Measurements from ENCODE around the gene CCDC40. TPM values are rescaled to one million over a fixed set of nuclear protein-coding genes. Genes with fewer than 3 reads are reported as not detected.
A peak's percentile ranks its signal among the peaks of the same experiment; 100 is the strongest.

CCDC40 gene
- total RNA-seq, 1 donor, result 8.3 TPM

DNA sequence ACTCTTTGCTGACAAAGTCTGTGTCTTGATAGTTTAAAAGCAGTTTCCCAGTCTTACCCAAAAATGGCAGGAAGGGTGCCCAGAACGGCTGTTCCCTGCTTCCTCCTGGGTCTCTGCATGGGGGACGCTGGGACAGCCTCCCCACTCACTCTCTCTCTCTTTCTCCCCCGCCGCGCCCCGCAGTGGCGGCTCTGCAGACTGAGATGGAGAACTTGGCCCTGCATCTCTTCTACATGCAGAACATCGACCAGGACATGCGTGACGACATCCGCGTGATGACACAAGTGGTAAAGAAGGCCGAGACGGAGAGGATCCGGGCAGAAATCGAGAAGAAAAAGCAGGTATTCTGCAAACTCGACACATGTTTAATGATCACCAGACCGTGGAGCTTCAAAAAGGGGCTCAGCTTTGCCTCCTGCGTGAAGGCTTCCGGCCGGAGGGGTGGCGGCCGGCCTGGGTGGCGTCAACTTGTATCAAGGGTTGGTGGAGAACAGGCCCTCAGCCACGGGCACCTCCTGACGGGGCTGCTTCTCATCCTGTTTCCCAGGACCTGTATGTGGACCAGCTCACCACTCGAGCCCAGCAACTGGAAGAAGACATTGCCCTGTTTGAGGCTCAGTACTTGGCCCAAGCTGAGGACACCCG, 22.0 kb downstream of the CCDC40 start:
- Histone ChIP-seq H3K4me2 (ENCODE audit: insufficient read depth, low read length) (no peak overlapping the region), H3K27ac (ENCODE audit: low read depth, low read length) (no peak overlapping the region), H3K79me2 (ENCODE audit: insufficient read depth, low read length) (no peaks in the 10 kb centered on the region), H3K36me3 (ENCODE audit: insufficient read depth, low read length) (no peaks in the 10 kb centered on the region), H3K9me3 (ENCODE audit: low read depth, low read length) (no peaks in the 10 kb centered on the region), H3K4me1 (ENCODE audit: insufficient read depth, low read length) (no peaks in the 10 kb centered on the region), H4K20me1 (ENCODE audit: insufficient read depth, low read length) (no peaks in the 10 kb centered on the region), H3K27me3 (ENCODE audit: insufficient read depth, low read length) (no peaks in the 10 kb centered on the region), H3K4me3 (ENCODE audit: insufficient read depth, low read length) (no peak overlapping the region), H2AFZ (ENCODE audit: low read length) (no peak overlapping the region)
- TF ChIP-seq, protein P1, sequence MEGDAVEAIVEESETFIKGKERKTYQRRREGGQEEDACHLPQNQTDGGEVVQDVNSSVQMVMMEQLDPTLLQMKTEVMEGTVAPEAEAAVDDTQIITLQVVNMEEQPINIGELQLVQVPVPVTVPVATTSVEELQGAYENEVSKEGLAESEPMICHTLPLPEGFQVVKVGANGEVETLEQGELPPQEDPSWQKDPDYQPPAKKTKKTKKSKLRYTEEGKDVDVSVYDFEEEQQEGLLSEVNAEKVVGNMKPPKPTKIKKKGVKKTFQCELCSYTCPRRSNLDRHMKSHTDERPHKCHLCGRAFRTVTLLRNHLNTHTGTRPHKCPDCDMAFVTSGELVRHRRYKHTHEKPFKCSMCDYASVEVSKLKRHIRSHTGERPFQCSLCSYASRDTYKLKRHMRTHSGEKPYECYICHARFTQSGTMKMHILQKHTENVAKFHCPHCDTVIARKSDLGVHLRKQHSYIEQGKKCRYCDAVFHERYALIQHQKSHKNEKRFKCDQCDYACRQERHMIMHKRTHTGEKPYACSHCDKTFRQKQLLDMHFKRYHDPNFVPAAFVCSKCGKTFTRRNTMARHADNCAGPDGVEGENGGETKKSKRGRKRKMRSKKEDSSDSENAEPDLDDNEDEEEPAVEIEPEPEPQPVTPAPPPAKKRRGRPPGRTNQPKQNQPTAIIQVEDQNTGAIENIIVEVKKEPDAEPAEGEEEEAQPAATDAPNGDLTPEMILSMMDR (IDR thresholded peaks at IDR 0.05; ENCODE audit: extremely low read depth, low read depth, low read length), result no peak
- DNase-seq (ENCODE audit: insufficient read length, low spot score, missing footprints), result peak; percentile 35

DNA sequence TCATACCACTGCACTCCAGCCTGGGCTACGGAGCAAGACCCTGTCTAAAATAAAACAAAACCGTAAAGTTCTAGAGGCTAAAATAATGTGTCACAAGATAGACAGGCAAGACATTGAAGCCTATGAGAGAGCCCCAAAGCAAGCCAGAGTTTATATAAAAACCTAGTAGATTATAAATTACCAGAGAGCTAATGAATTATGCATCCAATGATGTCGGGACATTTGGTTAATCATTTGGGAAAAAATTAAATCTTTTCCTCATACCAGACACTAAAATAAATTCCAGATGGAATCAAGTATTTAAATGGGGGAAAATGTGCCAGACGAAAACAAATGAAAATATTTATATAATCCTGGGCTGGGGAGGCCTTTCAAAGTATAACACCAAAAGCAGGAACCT, 24.2 kb downstream of the CCDC40 start:
- Histone ChIP-seq H3K4me2 (ENCODE audit: insufficient read depth, low read length) (no peak overlapping the region), H3K36me3 (ENCODE audit: insufficient read depth, low read length) (no peaks in the 10 kb centered on the region), H3K4me3 (ENCODE audit: insufficient read depth, low read length) (no peak overlapping the region), H3K4me1 (ENCODE audit: insufficient read depth, low read length) (no peaks in the 10 kb centered on the region), H4K20me1 (ENCODE audit: insufficient read depth, low read length) (no peaks in the 10 kb centered on the region), H3K27ac (ENCODE audit: low read depth, low read length) (no peak overlapping the region), H3K79me2 (ENCODE audit: insufficient read depth, low read length) (no peaks in the 10 kb centered on the region), H3K9me3 (ENCODE audit: low read depth, low read length) (no peaks in the 10 kb centered on the region), H2AFZ (ENCODE audit: low read length) (no peak overlapping the region), H3K27me3 (ENCODE audit: insufficient read depth, low read length) (no peaks in the 10 kb centered on the region)
- TF ChIP-seq, protein P1 (IDR thresholded peaks at IDR 0.05; ENCODE audit: extremely low read depth, low read depth, low read length), result no peak
- no peak for DNase-seq (ENCODE audit: insufficient read length, low spot score, missing footprints)

DNA sequence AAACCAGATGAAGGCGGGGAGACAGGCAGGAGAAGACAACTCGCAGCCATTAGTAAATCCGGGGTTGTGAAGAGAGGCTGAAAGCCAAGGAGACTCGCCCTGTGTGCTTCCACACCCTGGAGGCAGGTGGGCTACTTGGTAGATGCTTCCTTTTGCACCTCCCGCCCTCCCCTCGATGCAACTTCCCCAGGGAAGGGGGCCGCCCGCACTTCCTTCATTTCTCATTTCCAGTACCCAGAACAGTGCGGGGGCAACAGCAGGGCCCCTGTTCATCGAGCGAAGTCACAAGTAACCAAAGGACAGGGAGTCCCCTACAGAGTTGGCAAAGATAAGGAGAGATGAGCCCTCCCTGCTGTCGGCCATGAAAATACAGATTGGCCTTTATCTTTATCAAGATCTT, 25.0 kb downstream of the CCDC40 start:
- H2AFZ ChIP-seq (ENCODE audit: low read length), result no peak overlapping the region
- H3K36me3 ChIP-seq (ENCODE audit: insufficient read depth, low read length), result no peaks in the 10 kb centered on the region
- peak; percentile 9 for DNase-seq (ENCODE audit: insufficient read length, low spot score, missing footprints)
- H3K9me3 ChIP-seq (ENCODE audit: low read depth, low read length), result no peaks in the 10 kb centered on the region
- H3K4me1 ChIP-seq (ENCODE audit: insufficient read depth, low read length), result no peaks in the 10 kb centered on the region
- H3K4me2 ChIP-seq (ENCODE audit: insufficient read depth, low read length), result no peak overlapping the region
- no peaks in the 10 kb centered on the region for H4K20me1 ChIP-seq (ENCODE audit: insufficient read depth, low read length)
- TF ChIP-seq, protein P1 (IDR thresholded peaks at IDR 0.05; ENCODE audit: extremely low read depth, low read depth, low read length), result no peak
- no peaks in the 10 kb centered on the region for H3K27me3 ChIP-seq (ENCODE audit: insufficient read depth, low read length)
- no peak overlapping the region for H3K27ac ChIP-seq (ENCODE audit: low read depth, low read length)
- H3K79me2 ChIP-seq (ENCODE audit: insufficient read depth, low read length), result no peaks in the 10 kb centered on the region
- no peak overlapping the region for H3K4me3 ChIP-seq (ENCODE audit: insufficient read depth, low read length)

DNA sequence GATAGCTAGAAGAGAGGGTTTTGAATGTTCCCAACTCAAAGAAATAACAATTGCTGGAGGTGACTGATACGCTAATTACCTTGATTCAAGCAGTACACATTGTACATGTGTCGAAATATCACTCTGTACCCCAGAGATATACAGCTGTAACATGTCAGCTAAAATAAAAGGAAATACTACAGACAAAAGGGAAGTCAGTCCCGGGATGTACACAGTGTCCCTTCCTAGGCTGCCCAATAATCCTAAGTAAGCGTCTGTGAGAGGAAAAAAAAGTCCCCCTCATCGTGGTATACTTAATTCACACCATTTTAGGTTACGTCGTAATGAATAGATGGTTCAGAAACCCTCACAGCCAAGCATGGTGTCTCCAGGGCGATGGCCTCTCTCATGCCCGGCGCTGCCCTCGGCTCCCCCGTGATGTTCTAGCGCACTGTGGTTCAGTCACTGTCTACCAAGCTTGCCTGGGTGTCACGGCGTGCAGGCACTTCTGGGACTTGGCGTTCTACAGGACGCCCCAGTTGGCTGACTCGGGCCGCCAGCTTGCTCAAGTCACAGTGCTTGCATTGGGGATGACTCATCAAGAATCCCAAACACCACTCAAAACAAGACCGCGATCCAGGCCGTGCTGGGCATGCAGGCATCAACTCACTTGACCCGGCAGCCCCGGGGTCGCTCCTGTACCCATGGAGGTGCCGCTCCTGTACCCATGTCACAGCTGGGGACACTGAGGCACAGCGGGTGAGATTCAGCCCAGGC, 27.6 kb downstream of the CCDC40 start:
- Histone ChIP-seq H3K27ac (ENCODE audit: low read depth, low read length) (no peak overlapping the region), H4K20me1 (ENCODE audit: insufficient read depth, low read length) (no peaks in the 10 kb centered on the region), H3K4me1 (ENCODE audit: insufficient read depth, low read length) (peaks cover 3% of the 10 kb centered on the region), H3K4me2 (ENCODE audit: insufficient read depth, low read length) (no peak overlapping the region), H3K4me3 (ENCODE audit: insufficient read depth, low read length) (no peak overlapping the region), H2AFZ (ENCODE audit: low read length) (peak overlapping the region; percentile 39), H3K79me2 (ENCODE audit: insufficient read depth, low read length) (no peaks in the 10 kb centered on the region), H3K27me3 (ENCODE audit: insufficient read depth, low read length) (no peaks in the 10 kb centered on the region), H3K36me3 (ENCODE audit: insufficient read depth, low read length) (no peaks in the 10 kb centered on the region), H3K9me3 (ENCODE audit: low read depth, low read length) (no peaks in the 10 kb centered on the region)
- peak; percentile 92 for DNase-seq (ENCODE audit: insufficient read length, low spot score, missing footprints)
- TF ChIP-seq, protein P1 (IDR thresholded peaks at IDR 0.05; ENCODE audit: extremely low read depth, low read depth, low read length), result no peak
